ENCODE data around the gene RPF1.
"Not testable (repeated sequence)": the region's sequence is repeated elsewhere in the genome, so short reads cannot be mapped to it uniquely, and the experiment has no call there.

Gene RPF1, protein sequence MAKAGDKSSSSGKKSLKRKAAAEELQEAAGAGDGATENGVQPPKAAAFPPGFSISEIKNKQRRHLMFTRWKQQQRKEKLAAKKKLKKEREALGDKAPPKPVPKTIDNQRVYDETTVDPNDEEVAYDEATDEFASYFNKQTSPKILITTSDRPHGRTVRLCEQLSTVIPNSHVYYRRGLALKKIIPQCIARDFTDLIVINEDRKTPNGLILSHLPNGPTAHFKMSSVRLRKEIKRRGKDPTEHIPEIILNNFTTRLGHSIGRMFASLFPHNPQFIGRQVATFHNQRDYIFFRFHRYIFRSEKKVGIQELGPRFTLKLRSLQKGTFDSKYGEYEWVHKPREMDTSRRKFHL

DNA sequence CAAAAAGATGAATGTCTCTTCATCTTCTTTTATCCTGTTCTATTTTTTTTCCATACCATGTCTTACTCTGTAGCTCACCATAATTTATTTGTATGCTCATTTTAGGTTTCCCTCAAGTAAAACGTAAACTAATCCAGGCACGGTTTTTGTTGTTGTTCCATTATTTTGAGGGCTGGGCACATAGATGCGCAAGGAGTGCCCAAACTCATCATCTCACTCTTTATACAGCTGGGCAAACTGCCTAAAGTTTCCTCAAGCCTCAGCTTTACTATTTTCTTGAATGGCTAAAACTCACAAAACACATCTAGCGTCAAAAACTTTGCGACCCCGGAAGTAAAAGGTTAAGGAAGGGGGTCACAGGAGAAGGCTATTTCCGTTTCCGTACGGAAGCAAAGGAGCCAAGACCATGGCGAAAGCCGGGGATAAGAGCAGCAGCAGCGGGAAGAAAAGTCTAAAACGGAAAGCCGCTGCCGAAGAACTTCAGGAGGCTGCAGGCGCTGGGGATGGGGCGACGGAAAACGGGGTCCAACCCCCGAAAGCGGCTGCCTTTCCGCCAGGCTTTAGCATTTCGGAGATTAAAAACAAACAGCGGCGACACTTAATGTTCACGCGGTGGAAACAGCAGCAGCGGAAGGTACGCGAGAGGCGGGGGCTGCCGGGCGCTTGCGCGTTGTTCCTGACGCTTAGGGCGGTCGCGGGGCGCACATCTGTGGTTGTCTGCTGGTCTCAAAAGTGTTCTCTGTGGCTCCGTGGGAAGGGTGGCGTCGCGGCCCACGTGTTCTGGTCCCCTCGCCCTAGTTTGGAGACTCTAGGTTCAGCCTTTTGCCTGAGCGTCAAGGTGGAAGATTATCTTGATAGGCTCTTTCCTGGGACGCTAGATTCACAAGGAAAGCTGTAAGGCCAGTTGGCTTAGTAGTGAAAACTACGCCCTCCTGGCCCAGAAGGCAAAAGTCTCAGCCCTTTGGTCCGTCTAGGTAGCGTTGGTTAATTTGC, at the start of gene RPF1:
Gene RPF1, plus strand, starts transcription at position 391 of the 993 bp plus-strand sequence. Its CDS starts 16 bp downstream, at position 407.
- DNase-seq, result peak; percentile 76

DNA sequence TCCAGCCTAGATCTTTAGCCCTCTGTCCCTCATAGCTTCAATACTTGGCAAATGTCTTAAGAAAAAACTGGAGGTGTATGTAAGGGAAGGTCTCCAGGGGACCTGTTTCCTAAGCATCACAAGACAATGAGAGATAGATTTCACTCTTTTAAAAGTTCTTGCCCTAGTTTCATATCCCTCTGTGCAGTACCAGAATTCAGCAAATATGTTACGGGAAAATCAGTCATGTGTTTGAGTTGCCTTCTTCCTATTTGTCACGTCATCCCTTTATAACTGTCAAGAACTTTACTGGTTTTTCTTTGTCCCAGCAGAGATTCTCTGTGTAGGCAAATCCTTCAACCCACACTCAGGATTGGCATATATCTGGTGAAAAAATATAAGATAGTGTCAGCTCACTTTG, 48.5 kb upstream of the RPF1 start:
- no peak for DNase-seq

GRCh38 chr1:84433258-84434080, 45.6 kb upstream of the RPF1 start:
- peak; percentile 73 for DNase-seq

GRCh38 chr1:84434081-84434769, 44.8 kb upstream of the RPF1 start:
- no peak for DNase-seq

GRCh38 chr1:84434801-84435549, 44.1 kb upstream of the RPF1 start:
- no peak for DNase-seq

DNA sequence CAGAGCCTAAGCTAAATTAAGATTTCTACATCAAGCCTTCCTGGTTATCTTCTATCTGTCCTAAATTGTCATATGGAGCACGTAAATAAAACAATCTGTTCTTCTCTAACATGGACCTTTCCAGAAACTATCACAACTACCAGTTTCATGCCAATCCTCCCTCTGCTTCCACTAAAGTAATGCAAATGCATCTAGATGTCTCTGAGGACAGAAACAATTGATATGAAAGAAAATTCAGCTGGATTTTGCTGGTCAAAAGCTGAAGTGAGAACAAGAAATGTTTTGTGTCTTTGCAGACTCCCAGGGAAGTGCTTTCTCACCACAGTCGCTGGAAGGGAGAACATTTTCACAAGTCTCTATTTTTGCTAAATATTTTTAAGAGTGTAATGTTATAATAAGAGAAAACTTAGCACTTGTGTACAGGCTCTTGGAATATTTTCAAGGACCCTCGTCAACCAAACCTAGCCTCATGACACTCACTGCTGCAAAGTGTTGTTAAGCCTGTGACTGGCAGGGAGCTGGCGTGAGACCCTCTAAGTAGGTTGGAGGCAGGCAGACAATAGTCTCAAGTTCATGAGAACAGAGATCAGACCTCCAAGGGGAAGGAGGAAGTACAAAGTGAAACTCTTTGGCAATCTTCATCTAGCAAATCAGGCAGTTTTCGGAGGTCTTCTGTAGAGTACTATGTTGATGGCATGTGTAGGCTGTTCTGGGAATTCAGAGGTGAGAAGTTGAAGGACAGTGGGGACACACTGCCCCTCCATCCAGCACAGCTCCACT, 42.0 kb upstream of the RPF1 start:
- DNase-seq, result no peak

DNA sequence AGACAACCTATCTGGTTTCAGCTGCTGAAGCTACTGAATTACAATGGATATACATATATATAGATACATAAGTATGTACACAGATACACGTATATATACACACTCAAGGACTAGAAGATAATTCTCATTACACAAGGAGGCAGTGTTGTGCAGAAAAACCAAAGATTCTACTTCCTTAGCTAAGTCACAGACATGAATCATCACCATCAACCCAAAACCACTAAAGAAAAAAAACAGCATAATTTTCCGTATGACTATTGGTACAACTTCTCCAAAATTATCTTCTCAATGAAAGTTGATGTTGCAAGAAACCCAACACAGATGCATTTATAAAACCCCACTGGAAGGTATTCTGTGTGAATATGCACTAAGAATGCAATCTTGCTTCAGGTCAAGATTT, 36.8 kb upstream of the RPF1 start:
- DNase-seq, result peak; percentile 54

DNA sequence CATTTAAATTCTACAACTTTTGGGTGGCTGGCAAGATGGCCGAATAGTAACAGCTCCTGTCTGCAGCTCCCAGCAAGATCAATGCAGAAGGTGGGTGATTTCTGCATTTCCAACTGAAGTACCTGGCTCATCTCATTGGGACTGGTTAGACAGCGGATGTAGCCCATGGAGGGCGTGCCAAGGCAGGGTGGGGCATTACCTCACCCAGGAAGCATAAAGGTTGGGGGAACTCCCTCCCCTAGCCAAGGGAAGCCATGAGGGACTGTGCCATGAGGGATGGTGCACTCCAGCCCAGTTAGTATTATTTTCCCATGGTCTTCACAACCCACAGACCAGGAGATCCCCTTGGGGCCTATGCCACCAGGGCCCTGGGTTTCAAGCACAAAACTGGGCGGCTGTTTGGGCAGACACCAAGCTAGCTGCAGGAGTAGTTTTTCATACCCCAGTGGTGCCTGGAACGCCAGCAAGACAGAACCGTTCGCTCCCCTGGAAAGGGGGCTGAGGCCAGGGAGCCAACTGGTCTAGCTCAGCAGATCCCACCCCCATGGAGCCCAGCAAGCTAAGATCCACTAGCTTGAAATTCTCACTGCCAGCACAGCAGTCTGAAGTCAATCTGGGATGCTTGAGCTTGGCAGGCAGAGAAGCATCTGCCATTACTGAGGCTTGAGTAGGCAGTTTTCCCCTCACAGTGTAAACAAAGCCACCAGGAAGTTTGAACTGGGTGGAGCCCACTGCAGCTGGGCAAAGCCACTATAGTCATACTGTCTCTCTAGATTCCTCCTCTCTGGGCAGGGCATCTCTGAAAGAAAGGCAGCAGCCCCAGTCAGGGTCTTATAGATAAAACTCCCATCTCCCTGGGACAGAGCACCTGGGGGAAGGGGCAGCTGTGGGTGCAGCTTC, 36.1 kb upstream of the RPF1 start:
- not testable (repeated sequence) for DNase-seq

DNA sequence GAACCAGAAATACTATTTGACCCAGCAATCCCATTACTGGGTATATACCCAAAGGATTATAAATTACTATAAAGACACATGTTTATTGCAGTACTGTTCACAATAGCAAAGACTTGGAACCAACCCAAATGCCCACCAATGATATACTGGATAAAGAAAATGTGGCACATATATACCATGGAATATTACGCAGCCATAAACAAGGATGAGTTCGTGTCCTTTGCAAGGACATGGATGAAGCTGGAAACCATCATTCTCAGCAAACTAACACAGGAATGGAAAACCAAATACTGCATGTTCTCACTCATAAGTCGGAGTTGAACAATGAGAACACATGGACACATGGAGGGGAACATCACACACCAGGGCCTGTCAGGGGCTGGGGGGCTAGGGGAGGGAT, 30.4 kb upstream of the RPF1 start:
- not testable (repeated sequence) for DNase-seq

DNA sequence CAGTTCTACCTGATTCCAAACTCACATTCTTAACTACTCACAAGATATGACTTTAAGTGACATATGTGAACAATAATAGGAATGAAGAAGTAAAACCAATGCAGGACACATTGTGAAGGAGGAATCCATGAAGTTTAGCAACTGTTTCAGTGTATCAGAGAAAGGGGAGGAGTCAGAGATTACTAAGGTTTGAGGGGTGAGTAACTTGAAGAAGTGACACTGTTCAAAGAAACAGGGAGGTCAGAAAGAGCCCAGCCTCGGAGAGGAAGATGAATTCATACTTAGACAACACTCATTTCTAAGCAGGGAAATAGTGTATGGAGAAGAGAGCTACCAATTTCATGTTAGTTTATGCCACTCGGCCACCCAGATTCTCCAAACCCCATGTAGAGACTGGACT, 28.2 kb upstream of the RPF1 start:
- no peak for DNase-seq

DNA sequence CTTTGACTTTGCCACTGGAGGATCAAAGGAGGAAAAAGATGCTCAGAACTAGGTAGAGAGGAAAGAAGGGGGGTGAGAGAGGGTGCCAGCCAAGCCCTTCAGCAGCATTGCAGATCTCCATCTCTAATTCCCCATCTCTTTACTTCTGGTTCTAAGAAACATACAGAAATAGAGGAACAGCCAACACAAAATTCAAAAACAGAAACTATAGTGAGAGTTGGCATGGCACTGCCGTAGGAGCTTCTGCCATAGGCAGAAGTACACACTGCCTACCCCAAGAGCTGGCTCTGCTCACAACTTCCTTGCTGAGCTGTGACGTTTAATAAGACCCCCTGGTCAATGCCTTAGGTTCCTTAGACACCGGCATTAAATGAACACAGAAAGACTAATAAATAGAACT, 26.6 kb upstream of the RPF1 start:
- no peak for DNase-seq

DNA sequence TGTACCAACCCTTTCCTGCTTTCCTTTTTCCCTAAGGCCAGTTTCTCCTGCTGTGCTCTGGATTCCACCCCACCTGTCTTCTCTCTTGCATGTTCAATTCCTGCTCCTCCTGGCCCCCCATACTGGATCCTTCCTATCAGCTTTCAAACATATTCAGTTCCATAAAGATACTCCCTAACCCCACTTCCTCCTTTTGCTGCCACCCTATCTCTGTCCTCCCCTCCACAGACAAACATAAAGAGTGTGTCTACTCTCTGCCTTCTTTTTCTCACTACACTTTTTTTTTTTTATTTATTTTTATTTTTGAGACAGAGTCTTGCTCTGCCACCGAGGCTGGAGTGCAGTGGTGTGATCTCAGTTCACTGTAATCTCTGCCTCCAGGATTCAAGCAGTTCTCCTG, 16.9 kb upstream of the RPF1 start:
- no peak for DNase-seq

- no peak for DNase-seq
Observed at GRCh38 chr1:84467298-84467697, 11.8 kb upstream of the RPF1 start.

- DNase-seq, result no peak
Observed at GRCh38 chr1:84476225-84476624, 2.8 kb upstream of the RPF1 start.

GRCh38 chr1:84479998-84480397, 932 bp downstream of the RPF1 start:
- no peak for DNase-seq

- DNase-seq, result no peak
Observed at GRCh38 chr1:84480650-84481049, 1.6 kb downstream of the RPF1 start.

GRCh38 chr1:84481317-84481716, 2.3 kb downstream of the RPF1 start:
- no peak for DNase-seq

GRCh38 chr1:84488107-84488506, 9.0 kb downstream of the RPF1 start:
- DNase-seq, result no peak

DNA sequence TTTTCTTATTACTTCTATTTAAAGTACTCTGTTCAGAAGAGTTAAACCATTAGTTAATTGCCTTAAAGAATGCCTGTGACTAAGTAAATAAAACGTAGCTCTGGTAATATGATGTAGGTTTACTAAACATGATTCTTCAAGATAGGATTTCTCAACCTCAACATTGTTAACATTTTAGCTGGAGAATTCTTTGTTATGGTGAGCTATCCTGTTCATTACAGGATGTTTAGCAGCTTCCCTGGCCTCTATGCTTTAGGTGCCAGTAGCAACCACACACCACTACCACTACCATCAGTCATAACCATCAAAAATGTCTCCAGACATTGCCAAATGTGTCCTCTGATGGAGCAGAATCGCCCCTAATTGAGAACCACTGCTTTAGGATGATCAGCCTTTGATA, 10.7 kb downstream of the RPF1 start:
- DNase-seq, result no peak

DNA sequence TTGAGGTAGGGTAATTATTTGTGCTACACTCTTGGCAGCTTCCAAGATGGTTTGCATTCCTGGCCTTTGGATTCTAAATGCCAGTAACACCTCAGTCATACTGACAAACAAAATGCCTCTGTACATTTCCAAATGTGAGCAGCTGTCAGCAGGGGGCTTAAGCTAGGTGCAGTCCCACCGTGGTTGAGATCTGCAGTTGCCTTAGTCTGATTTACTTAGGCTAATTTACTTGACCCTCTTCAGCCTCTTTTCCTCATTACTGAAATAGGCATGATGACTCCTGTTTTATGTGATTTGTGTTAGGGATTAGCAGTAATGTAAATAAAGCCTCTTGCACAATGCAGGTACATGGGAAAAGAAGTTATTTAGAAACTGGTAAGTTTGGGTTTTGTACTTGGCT, 13.7 kb downstream of the RPF1 start:
- no peak for DNase-seq

Data from NCI-H446 treated with DMSO at 0.1 percent for 48 hours (cell line).